GM18519 (cell line): ENCODE results near the gene DESI1.
"Not testable (repeated sequence)": the region's sequence is repeated elsewhere in the genome, so short reads cannot be mapped to it uniquely, and the experiment has no call there.

ENCODE experiments used
- ATAC-seq: cut with Tn5 transposase; IDR thresholded peaks from one replicate; pipeline ENCODE4 v1.9.1; 2021; ENCODE audit warnings: mild to moderate bottlenecking, moderate library complexity; ENCODE audit not compliant: unreplicated experiment, low FRiP score

The DESI1 gene

GRCh38 chr22:41637623-41638022 is 16.8 kb upstream of the DESI1 start:
- ATAC-seq, result not testable (repeated sequence)

GRCh38 chr22:41636467-41636866 is 15.6 kb upstream of the DESI1 start:
- no peak for ATAC-seq

DNA sequence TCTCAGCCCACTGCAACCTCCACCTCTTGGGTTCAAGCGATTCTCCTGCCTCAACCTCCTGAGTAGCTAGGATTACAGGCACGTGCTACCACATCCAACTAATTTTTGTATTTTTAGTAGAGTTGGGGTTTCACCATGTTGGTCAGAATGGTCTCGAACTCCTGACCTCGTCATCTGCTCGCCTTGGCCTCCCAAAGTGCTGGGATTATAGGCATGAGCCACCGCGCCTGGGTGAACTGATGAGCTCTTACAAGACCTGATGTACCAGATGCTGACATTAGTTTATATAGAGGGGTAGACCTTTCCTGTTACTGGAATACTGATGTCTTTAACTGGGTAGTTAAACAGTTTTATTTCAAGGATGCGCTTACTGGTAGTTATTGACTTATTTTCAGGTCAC is 13.8 kb upstream of the DESI1 start:
- not testable (repeated sequence) for ATAC-seq

DNA sequence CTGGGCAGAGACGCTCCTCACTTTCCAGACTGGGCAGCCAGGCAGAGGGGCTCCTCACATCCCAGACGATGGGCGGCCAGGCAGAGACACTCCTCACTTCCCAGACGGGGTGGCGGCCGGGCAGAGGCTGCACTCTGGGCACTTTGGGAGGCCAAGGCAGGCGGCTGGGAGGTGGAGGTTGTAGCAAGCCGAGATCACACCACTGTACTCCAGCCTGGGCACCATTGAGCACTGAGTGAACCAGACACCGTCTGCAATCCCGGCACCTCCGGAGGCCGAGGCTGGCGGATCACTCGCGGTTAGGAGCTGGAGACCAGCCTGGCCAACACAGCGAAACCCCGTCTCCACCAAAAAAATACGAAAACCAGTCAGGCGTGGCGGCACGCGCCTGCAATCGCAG is 10.8 kb upstream of the DESI1 start:
- ATAC-seq, result not testable (repeated sequence)

- not testable (repeated sequence) for ATAC-seq
Measured at GRCh38 chr22:41631115-41631514, 10.3 kb upstream of the DESI1 start.

- no peak for ATAC-seq
Measured at GRCh38 chr22:41625577-41625976, 4.7 kb upstream of the DESI1 start.

DNA sequence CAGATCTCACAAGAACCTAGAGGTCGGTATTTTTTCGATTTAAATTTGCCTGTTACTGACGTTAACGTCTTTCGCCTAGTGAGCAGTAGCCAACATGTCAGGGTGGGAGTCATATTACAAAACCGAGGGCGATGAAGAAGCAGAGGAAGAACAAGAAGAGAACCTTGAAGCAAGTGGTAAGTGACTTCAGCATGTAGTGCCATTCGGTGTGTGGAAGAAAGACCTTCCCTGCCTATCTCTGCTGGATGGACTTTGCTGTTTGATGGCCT is 1.0 kb upstream of the DESI1 start:
- ATAC-seq, result no peak

DNA sequence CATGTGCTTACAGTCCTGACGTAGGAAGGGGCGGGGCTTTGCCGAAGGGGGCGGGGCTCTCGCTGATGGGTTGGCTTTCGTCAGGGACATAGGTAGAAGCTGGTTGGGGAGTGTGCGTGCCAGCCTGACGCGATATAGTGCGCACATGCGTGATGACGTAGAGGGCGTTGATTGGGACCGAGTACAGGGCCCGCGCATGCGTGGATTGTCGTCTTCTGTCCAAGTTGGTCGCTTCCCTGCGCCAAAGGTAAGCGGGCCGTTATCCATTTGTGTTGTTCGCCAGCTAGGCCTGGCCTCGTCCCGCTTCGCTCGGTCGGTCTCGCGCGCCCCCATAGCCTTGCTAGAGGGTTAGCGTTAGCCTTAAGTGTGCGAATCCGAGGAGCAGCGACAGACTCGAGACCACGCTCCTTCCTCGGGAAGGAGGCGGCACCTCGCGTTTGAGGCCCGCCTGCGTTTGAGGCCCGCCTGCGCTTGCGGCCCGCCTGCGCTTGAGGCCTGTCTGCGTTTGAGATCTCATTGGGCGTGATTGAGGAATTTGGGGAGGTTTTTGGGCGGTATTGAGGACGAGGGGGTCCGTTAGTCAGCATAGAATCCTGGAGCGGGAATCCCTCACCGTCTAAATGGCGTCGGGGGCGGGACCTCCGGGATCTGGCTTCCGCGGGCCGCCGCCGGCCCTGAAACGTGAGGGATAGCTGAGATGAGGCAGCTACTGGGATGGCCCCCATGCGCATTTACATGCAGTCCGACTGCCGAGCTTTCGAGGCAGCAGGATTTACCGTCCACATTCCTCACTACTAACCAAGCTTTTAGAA is 462 bp upstream of the DESI1 start, which contains the start of gene XRCC6:
Gene XRCC6, plus strand, starts transcription at position 197 of the 812 bp plus-strand sequence. CDS start 710 bp downstream, outside the sequence.
- peak; percentile 69 for ATAC-seq

- ATAC-seq, result no peak
Measured at GRCh38 chr22:41619979-41620588, 759 bp downstream of the DESI1 start.

DNA sequence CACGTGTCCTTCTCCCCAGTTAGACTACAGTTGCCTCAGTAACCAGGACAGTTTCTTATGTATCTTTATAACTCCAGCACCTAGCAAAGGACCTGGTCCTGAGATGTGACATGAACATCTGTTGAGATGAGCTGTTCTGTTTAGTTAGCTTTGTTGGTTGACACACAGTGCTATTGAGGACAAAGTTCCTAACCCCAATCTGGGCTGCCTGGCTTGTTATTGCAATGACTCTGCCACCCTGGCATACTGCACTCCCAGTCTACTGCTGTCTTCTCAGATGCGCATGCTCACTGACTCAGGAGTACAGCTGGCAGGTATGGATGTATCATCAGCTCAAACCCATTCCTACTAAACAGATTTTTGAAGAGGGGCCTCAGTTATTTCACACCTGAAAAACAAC is 7.4 kb downstream of the DESI1 start:
- no peak for ATAC-seq

DNA sequence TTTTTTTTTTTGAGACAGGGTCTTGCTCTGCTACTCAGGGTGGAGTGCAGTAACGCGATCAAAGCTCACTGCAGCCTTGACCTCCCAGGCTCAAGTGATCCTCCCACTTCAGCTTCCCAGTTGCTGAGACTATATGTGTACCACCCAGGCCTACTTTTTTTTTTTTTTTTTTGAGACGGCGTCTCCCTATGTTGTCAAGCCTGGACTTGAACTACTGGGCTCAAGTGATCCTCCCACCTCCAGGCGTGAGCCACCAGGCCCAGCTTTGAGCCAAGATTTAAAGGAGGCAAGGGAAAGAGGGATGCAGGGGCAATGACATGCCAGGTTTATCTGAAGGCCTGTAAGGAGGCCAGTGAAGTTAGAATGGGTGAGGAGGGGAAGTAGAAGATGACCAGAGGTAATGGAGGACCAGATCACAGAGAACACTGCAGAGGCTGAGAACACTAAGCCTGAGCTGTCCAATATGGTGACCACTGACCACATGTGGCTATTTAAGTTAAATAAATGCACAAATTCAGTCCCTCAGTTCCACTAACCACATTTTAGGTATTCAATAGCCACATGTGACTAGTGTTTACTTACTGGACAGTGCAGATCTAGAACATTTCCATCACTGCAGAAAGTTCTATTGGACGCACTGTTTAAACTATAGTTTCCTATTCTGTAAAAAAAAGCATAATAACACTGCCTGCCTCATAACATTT is 8.1 kb downstream of the DESI1 start:
- no peak for ATAC-seq

- no peak for ATAC-seq
Measured at GRCh38 chr22:41608386-41608785, 12.5 kb downstream of the DESI1 start.

DNA sequence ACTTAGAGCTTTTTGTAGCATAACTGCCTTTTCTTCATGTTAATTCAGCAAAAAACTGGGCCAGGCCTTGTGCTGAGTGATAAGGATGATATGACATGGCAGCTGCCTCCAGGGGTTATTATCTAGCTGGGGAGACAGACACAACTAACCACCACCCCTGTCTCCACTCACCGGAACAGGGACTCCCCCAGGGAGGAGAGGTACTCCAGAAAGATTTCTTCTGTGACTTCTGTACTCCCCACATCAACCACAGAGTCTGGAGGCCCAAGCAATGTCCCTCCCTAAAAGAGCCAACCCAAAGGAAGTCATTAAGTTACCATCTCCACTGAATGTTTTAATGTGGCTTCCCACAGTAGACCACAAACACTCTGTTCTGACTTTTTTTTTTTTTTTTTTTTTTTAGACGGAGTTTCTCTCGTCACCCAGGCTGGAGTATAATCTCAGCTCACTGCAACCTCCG is 16.9 kb downstream of the DESI1 start:
- ATAC-seq, result no peak

DNA sequence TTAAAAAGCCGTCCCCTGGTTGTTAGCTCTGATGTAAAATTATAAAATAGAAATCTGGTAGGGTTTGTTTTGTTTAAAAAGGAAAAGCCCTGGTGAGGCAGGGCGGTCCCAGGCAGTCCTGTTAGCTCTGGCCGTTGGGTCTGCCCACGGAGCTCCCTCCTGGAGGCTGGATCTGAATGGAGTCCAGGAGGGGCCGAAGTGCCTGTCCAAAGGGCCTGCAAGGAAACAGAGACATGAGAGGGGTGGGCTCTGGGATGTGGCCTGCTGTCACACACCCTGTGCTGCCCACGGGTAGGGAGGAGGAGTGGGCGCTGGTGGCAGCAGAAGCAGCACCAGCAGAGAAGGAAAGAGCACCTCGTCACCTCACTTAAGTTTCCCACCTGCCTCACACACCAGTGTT is 19.9 kb downstream of the DESI1 start:
- no peak for ATAC-seq

GRCh38 chr22:41598891-41599635 is 21.8 kb downstream of the DESI1 start:
- ATAC-seq, result no peak

DNA sequence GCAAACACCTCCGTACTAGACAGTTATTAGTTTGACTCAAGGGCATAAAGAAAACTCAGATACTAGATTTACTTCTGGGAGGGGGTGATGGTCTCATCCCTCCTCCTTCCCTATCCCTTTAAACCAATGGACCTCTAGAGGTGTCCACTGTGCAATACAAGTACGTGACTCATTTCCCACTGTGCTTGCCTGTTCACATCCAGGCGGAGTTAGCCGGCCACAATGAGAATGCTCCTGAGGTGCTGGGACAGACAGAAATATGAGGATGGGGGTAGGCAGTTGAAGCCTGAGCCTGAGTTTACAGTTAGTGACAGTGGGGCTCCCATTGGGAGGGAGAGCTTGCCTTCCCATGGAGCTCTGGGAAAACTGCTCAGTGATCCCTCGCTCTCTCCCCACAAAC is 22.8 kb downstream of the DESI1 start:
- ATAC-seq, result no peak

GRCh38 chr22:41597635-41597953 is 23.2 kb downstream of the DESI1 start:
- no peak for ATAC-seq

GRCh38 chr22:41596776-41597634 is 23.8 kb downstream of the DESI1 start:
- no peak for ATAC-seq

- no peak for ATAC-seq
Measured at GRCh38 chr22:41595703-41596102, 25.1 kb downstream of the DESI1 start.

- not testable (repeated sequence) for ATAC-seq
Measured at GRCh38 chr22:41593336-41593960, 27.4 kb downstream of the DESI1 start.
